PC-9 (cell line): Measurements from ENCODE around the gene EPB41L2.

Source experiments
- CTCF ChIP-seq: fragments of 200-600 bp; sonication (generic); conservative IDR thresholded peaks from 2 replicates; pipeline ENCODE4 v1.6.1; 2017; ENCODE audit warnings: mixed run types, antibody characterized with exemption, mild to moderate bottlenecking, moderate library complexity
- EZH2 ChIP-seq: fragments of 200-600 bp; sonication (generic); IDR thresholded peaks from 2 replicates; pipeline ENCODE4 v1.8.0; 2017; ENCODE audit warnings: antibody characterized with exemption, low read depth

- TF ChIP-seq CTCF (no peak), EZH2 (no peak)
Observed at GRCh38 chr6:130975325-130975724, 87.7 kb downstream of the EPB41L2 start.
